GM19452 (cell line): ENCODE measurements around the gene PTPN9.

Experiments
- ATAC-seq: cut with Tn5 transposase; IDR thresholded peaks from one replicate; pipeline ENCODE4 v1.9.1; 2021; ENCODE audit not compliant: unreplicated experiment

The PTPN9 gene

GRCh38 chr15:75425966-75426500 lies 153.1 kb downstream of the PTPN9 start:
- no peak for ATAC-seq

GRCh38 chr15:75422554-75422953 lies 156.6 kb downstream of the PTPN9 start:
- ATAC-seq = no peak

- ATAC-seq = no peak
Observed at GRCh38 chr15:75420698-75421097, 158.4 kb downstream of the PTPN9 start.

- no peak for ATAC-seq
Observed at GRCh38 chr15:75416584-75416983, 162.5 kb downstream of the PTPN9 start.
